ENCODE data around the gene STING1.
A peak's percentile ranks its signal among the peaks of the same experiment; 100 is the strongest.
"Not testable (repeated sequence)": the region's sequence is repeated elsewhere in the genome, so short reads cannot be mapped to it uniquely, and the experiment has no call there.

Gene STING1

GRCh38 chr5:139482050-139482889 lies at the start of gene STING1:
STING1 (minus strand) TSS chr5:139482758; CDS start chr5:139481704, 1,054 bp downstream.
- DNase-seq (ENCODE audit: extremely low read depth, low read depth), result peak; percentile 95

GRCh38 chr5:139531772-139532169 lies 49.2 kb upstream of the STING1 start:
- DNase-seq (ENCODE audit: extremely low read depth, low read depth), result no peak
- TF ChIP-seq, protein P1, sequence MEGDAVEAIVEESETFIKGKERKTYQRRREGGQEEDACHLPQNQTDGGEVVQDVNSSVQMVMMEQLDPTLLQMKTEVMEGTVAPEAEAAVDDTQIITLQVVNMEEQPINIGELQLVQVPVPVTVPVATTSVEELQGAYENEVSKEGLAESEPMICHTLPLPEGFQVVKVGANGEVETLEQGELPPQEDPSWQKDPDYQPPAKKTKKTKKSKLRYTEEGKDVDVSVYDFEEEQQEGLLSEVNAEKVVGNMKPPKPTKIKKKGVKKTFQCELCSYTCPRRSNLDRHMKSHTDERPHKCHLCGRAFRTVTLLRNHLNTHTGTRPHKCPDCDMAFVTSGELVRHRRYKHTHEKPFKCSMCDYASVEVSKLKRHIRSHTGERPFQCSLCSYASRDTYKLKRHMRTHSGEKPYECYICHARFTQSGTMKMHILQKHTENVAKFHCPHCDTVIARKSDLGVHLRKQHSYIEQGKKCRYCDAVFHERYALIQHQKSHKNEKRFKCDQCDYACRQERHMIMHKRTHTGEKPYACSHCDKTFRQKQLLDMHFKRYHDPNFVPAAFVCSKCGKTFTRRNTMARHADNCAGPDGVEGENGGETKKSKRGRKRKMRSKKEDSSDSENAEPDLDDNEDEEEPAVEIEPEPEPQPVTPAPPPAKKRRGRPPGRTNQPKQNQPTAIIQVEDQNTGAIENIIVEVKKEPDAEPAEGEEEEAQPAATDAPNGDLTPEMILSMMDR (IDR thresholded peaks at IDR 0.05; ENCODE audit: low read depth, low read length), result no peak

More at GRCh38 chr5:139482050-139482889, at the start of gene STING1:
- TF ChIP-seq, protein P1 (IDR thresholded peaks at IDR 0.05; ENCODE audit: low read depth, low read length), result no peak

- not testable (repeated sequence) for DNase-seq (ENCODE audit: extremely low read depth, low read depth)
Observed at GRCh38 chr5:139530079-139530478, 47.5 kb upstream of the STING1 start.

GRCh38 chr5:139528695-139529094 lies 46.1 kb upstream of the STING1 start:
- not testable (repeated sequence) for DNase-seq (ENCODE audit: extremely low read depth, low read depth)

DNA sequence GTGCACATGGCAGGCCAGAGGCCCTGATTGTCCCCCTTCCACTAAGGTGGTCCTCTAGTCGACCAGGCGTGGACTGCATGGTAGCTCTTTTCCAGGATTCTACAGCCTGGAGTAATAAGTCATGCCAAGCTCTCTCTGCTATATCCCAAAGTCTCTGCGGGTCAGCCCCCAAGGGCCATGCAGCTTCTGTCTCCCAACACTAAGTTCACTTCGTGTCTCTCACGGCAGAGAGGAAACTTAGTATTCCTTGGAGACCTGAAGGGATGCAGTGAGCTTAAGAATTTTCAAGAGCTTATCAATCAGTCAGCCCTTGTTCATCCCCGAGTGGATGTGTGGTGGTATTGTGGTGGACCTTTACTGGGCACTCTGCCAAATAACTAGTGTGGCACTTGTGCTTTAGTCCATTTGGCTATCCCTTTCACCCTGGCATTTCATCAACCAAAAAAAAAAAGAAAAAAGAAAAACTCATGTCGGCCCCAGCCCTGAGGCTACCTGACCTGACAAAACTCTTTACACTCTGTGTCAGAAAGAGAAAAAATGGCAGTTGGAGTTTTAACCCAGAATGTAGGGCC lies 45.4 kb upstream of the STING1 start:
- DNase-seq (ENCODE audit: extremely low read depth, low read depth), result not testable (repeated sequence)

DNA sequence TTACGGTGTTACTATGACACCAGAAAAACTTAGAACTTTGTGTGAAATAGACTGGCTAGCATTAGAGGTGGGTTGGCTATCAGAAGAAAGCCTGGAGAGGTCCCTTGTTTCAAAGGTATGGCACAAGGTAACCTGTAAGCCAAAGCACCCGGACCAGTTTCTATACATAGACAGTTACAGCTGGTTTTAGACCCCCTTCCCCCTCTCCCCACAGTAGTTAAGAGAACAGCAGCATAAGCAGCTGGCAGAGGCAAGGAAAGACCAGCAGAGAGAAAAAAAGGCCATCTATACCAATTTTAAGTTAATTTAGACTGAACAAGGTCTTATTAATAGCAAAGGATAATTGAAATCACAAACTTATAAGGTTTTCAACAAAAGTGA lies 44.5 kb upstream of the STING1 start:
- DNase-seq (ENCODE audit: extremely low read depth, low read depth), result not testable (repeated sequence)

DNA sequence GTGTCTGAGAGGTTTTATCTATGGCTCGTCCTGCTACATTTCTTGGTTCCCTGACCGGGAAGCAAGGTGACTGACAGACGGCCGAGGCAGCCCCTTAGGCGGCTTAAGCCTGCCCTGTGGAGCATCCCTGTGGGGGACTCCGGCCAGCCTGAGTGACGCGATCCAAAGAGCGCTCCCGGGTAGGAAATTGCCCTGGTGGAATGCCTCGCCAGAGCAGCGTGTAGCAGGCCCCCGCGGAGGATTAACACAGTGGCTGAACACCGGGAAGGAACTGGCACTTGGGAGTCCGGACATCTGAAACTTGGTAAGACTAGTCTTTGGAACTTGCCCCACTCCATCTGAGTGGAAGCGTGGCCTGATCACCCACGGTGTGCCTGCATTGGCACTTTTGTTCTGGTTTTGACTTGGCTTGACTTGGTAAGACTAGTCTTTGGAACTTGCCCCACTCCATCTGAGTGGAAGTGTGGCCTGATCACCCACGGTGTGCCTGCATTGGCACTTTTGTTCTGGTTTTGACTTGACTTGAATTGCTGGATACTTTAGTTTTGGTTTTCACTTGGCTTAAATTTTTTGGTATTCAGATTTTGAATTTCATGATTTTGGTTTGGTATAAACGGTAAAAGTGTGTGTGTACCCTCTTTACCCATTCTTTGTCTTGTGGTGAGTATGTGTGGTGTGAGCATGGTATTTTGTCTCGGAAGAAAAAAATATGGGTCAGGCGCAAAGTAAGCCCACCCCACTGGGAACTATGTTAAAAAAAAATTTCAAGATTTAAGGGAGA lies 43.9 kb upstream of the STING1 start:
- DNase-seq (ENCODE audit: extremely low read depth, low read depth), result not testable (repeated sequence)

GRCh38 chr5:139525586-139526308 lies 43.2 kb upstream of the STING1 start:
- not testable (repeated sequence) for DNase-seq (ENCODE audit: extremely low read depth, low read depth)

GRCh38 chr5:139524940-139525585 lies 42.5 kb upstream of the STING1 start:
- no peak for DNase-seq (ENCODE audit: extremely low read depth, low read depth)
- TF ChIP-seq, protein P1 (IDR thresholded peaks at IDR 0.05; ENCODE audit: low read depth, low read length), result no peak

GRCh38 chr5:139524446-139524845 lies 41.9 kb upstream of the STING1 start:
- TF ChIP-seq, protein P1 (IDR thresholded peaks at IDR 0.05; ENCODE audit: low read depth, low read length), result no peak
- no peak for DNase-seq (ENCODE audit: extremely low read depth, low read depth)

Data from AG09319 (cell line).